Right atrium auricular region (tissue), 2 donors: Measurements from ENCODE around the gene FBLN2. TPM values are rescaled to one million over a fixed set of nuclear protein-coding genes. Genes with fewer than 3 reads are reported as not detected.
A peak's percentile ranks its signal among the peaks of the same experiment; 100 is the strongest.

ENCODE experiments used
- DNase-seq: peaks from one replicate; pipeline ENCODE4 v3.0.0-alpha.2; 2019; ENCODE audit warnings: low spot score
- H3K27ac ChIP-seq, 2 donors: fragments of 200-600 bp; sonication (generic); 1 replicate in 1 of 2; 2 replicates in 1 of 2; pipeline ENCODE4 v1.5.1; 2016 to 2019
- H3K27me3 ChIP-seq, 2 donors: fragments of 200-600 bp; sonication (generic); one replicate each; pipeline versions ENCODE4 v1.5.1 to v1.6.0; 2017 to 2019
- H3K36me3 ChIP-seq: fragments of 200-600 bp; sonication (generic); one replicate; pipeline ENCODE4 v1.5.1; 2016
- H3K4me1 ChIP-seq, 2 donors: fragments of 200-600 bp; sonication (generic); one replicate each; pipeline versions ENCODE4 v1.5.1 to v1.6.0; 2017 to 2019
- H3K4me3 ChIP-seq, 2 donors: fragments of 200-600 bp; sonication (generic); 1 replicate in 1 of 2; 2 replicates in 1 of 2; pipeline ENCODE4 v1.5.1; 2017 to 2019; ENCODE audit warnings: mild to moderate bottlenecking in 1 of 2, moderate library complexity in 1 of 2
- H3K9me3 ChIP-seq, 2 donors: fragments of 200-600 bp; sonication (generic); one replicate each; pipeline ENCODE4 v1.5.1; 2019
- total RNA-seq, 2 donors: library from RNA; depleted of rRNA; stranded (reverse); fragments of >200 nt; gene quantifications; one replicate each; pipeline ENCODE4 v1.1.0, GENCODE V29; 2016
- TF ChIP-seq, protein P1 (sequence below), 2 donors: fragments of 200-600 bp; sonication (generic); IDR thresholded peaks; one replicate each; pipeline ENCODE4 v1.5.1; 2019; ENCODE audit warnings: antibody characterized with exemption in 2 of 2

Gene FBLN2
- total RNA-seq, 2 donors from 2014 or later = 122 to 185 TPM

DNA sequence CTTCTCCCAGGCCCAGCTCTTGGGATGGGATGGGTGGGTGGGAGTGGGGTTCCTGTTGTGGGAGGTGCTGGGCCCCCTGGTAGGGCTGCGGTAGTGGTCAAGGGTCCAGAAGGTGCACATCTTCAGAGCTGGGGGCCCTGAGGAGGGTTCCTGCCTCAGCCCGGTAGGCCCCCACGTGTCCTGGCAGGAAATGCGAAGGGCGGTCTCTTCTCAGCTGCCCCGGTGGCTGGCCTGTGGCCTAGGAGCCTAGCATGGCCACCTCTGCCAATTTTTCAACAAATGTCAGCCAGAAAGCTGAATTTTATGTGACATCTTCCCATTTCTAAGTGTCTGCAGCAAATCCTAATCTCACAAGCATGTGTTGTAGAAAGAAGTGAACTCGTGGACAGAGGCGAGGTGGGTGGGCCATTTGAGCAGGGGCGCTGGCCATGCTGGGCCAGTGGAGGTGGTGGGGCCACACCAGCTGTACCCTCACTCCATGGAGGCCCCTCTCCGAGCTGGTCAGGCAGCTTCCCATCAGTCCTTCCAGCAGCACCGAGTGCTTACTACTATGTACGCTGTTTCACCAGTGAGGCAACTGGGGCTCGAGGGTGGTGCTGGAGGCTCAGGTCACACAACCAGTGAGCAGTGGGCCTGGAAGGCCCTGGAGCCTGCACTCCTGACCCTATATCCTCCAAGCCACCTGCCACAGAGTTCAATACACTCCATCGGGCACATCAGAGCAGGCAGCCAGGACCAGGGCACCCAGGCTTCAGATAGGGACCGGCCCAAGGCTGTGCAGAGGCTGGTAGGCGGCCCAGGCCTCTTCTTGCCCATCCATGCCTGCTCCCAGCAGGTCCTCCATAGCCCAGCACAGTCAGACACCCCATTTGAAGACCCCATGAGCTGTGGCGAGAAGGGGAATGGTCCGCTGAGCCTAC is 23.2 kb downstream of the FBLN2 start:
- Histone ChIP-seq H3K4me3 (no peak overlapping the region), H3K9me3 (no peaks in the 10 kb centered on the region), H3K27me3 (no peaks in the 10 kb centered on the region), H3K27ac (no peak overlapping the region), H3K4me1 (peaks cover 0 to 57% of the 10 kb centered on the region in 2 donors), H3K36me3 (no peaks in the 10 kb centered on the region)
- TF ChIP-seq, protein P1, sequence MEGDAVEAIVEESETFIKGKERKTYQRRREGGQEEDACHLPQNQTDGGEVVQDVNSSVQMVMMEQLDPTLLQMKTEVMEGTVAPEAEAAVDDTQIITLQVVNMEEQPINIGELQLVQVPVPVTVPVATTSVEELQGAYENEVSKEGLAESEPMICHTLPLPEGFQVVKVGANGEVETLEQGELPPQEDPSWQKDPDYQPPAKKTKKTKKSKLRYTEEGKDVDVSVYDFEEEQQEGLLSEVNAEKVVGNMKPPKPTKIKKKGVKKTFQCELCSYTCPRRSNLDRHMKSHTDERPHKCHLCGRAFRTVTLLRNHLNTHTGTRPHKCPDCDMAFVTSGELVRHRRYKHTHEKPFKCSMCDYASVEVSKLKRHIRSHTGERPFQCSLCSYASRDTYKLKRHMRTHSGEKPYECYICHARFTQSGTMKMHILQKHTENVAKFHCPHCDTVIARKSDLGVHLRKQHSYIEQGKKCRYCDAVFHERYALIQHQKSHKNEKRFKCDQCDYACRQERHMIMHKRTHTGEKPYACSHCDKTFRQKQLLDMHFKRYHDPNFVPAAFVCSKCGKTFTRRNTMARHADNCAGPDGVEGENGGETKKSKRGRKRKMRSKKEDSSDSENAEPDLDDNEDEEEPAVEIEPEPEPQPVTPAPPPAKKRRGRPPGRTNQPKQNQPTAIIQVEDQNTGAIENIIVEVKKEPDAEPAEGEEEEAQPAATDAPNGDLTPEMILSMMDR (IDR thresholded peaks at IDR 0.05) = no peak
- no peak for DNase-seq

- Histone ChIP-seq H3K36me3 (no peaks in the 10 kb centered on the region), H3K27ac (no peak overlapping the region), H3K4me1 (peaks cover 0 to 55% of the 10 kb centered on the region in 2 donors), H3K9me3 (no peaks in the 10 kb centered on the region), H3K4me3 (no peak overlapping the region), H3K27me3 (no peaks in the 10 kb centered on the region)
- no peak for DNase-seq
- TF ChIP-seq, protein P1 (IDR thresholded peaks at IDR 0.05) = no peak
Measured at GRCh38 chr3:13572926-13573623, 24.1 kb downstream of the FBLN2 start.

DNA sequence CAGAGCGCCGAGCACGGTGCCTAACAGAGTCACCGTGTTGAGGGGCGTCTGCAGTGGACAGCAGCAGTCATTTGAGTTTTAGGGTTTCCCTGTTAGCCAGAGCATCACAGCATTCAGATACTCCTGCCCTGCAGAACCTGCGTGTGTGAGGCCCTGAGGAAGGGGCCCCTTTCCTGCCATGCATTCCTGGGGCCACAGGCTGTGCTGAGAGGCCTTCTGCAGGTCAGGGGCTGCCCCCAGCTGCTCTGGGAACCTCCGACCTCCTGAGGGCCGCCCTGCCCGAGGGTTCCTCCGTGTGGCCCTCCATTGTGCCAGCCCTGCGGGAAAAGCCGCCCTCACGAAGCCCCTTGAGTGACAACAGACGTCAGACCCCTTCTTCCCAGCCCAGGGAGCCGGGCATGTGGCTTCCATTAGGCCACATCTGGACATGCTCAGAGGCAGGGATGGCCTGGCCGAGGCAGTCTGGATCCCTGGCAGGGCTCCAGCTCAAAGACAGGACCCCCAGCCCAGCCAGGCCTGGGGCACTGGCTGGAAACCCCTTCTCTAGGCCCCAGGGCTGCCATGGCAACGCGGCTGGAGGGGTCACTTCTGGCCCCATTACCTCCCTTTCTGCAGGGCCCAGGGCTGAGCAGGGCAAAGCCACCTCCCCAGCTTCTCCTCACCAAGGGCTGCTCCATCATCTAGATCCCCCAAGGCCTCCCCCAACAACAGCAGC is 25.3 kb downstream of the FBLN2 start:
- H3K27ac ChIP-seq = peak overlapping the region; percentile 48 to 64
- no peak overlapping the region for H3K4me3 ChIP-seq
- no peak for DNase-seq
- H3K9me3 ChIP-seq = no peaks in the 10 kb centered on the region
- H3K27me3 ChIP-seq = no peaks in the 10 kb centered on the region
- TF ChIP-seq, protein P1 (IDR thresholded peaks at IDR 0.05) = no peak
- H3K36me3 ChIP-seq = no peaks in the 10 kb centered on the region
- peaks cover 0 to 44% of the 10 kb centered on the region in 2 donors for H3K4me1 ChIP-seq

- Histone ChIP-seq H3K36me3 (no peaks in the 10 kb centered on the region), H3K9me3 (no peaks in the 10 kb centered on the region), H3K27ac (peak overlapping the region; percentile 48 to 64), H3K4me1 (peaks cover 0 to 40% of the 10 kb centered on the region in 2 donors), H3K4me3 (no peak overlapping the region), H3K27me3 (no peaks in the 10 kb centered on the region)
- TF ChIP-seq, protein P1 (IDR thresholded peaks at IDR 0.05) = no peak
- DNase-seq = no peak
Measured at GRCh38 chr3:13574798-13575451, 26.0 kb downstream of the FBLN2 start.

GRCh38 chr3:13575459-13576061 is 26.6 kb downstream of the FBLN2 start:
- no peaks in the 10 kb centered on the region for H3K9me3 ChIP-seq
- no peak overlapping the region for H3K4me3 ChIP-seq
- no peak for DNase-seq
- H3K27me3 ChIP-seq = no peaks in the 10 kb centered on the region
- peaks cover 0 to 34% of the 10 kb centered on the region in 2 donors for H3K4me1 ChIP-seq
- peak overlapping the region; percentile 48 to 64 for H3K27ac ChIP-seq
- no peaks in the 10 kb centered on the region for H3K36me3 ChIP-seq
- TF ChIP-seq, protein P1 (IDR thresholded peaks at IDR 0.05) = no peak
